ENCODE results near the gene WFDC5. TPM values are rescaled to one million over a fixed set of nuclear protein-coding genes. Genes with fewer than 3 reads are reported as not detected.

The WFDC5 gene
- total and polyA plus RNA-seq, 9 of the 15 experiments (the other 6 are each of a cell fraction or from before 2014, with no cell fraction given) = not detected

- ATAC-seq (no peak), DNase-seq (ENCODE audit: extremely low read depth in 1 of 4, low spot score in 3 of 4) (no peak), FAIRE-seq (peak; percentile 26)
- Histone ChIP-seq H3K27me3 (ENCODE audit: control insufficient read depth in 2 of 2, insufficient read depth in 2 of 2, low read length in 2 of 2) (peaks cover 9 to 17% of the 10 kb centered on the region in 2 experiments), H3K4me3 (no peak overlapping the region), H4K20me1 (replicated peaks; ENCODE audit: control insufficient read depth, insufficient read depth, low read length) (no peaks in the 10 kb centered on the region), H3K79me2 (ENCODE audit: control insufficient read depth, insufficient read depth, low read length) (no peaks in the 10 kb centered on the region), H3K9ac (ENCODE audit: insufficient read depth in 1 of 2, low read depth in 2 of 2, low read length in 2 of 2) (no peak overlapping the region), H2AFZ (ENCODE audit: low read depth, low read length) (no peak overlapping the region), H3K27ac (ENCODE audit: extremely low read depth, low read depth, low read length) (no peak overlapping the region), H3K9me3 (replicated peaks; ENCODE audit: control insufficient read depth, insufficient read depth, low read depth, low read length) (no peaks in the 10 kb centered on the region), H3K4me2 (ENCODE audit: insufficient read depth, low read length) (no peak overlapping the region), H3K4me1 (replicated peaks in 1 of 2; ENCODE audit: control insufficient read depth in 2 of 2, insufficient read depth in 2 of 2, low read length in 2 of 2) (no peaks in the 10 kb centered on the region), H3K9me1 (ENCODE audit: control insufficient read depth, insufficient read depth, low read length) (no peaks in the 10 kb centered on the region), H3K36me3 (ENCODE audit: control insufficient read depth, insufficient read depth, low read length) (no peaks in the 10 kb centered on the region)
- in situ Hi-C loops (cut with MboI) (no loop called here), intact Hi-C loops (cut with micrococcal nuclease) (no loop called here)
- BruUV-seq (replicated peaks) = no TSS peak
- TF ChIP-seq, protein P1, sequence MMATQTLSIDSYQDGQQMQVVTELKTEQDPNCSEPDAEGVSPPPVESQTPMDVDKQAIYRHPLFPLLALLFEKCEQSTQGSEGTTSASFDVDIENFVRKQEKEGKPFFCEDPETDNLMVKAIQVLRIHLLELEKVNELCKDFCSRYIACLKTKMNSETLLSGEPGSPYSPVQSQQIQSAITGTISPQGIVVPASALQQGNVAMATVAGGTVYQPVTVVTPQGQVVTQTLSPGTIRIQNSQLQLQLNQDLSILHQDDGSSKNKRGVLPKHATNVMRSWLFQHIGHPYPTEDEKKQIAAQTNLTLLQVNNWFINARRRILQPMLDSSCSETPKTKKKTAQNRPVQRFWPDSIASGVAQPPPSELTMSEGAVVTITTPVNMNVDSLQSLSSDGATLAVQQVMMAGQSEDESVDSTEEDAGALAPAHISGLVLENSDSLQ (IDR thresholded peaks at IDR 0.05) = 0 out of 2 replicates have a peak, but pooled peaks have one; percentile 10
- no peak for TF ChIP-seq ZNF133 (CRISPR knock-in tag; IDR thresholded peaks at IDR 0.05)
- WGBS (ENCODE audit: insufficient coverage, low coverage, missing lambda C conversion rate) = 0% methylated on average over 4 of the region's 4 CpGs
- POLR2A ChIA-PET = interaction anchor here (0.6 to 1.3 kb wide), 3 partner anchors 9 to 429 kb away, joined by 3 read pairs; no protein-coding TSS in a partner anchor
- CTCF ChIA-PET (ENCODE audit: low intra/inter-chr PET ratio) = no interaction called here
These were observed 2.6 kb upstream of the WFDC5 start for GRCh38 chr20:45117581-45117980.

- H3K9me1 ChIP-seq (ENCODE audit: control insufficient read depth, insufficient read depth, low read length) = no peaks in the 10 kb centered on the region
- no peak for DNase-seq (ENCODE audit: extremely low read depth in 1 of 4, low spot score in 3 of 4)
- 2% methylated on average over 4 of the region's 4 CpGs for WGBS (ENCODE audit: insufficient coverage, low coverage, missing lambda C conversion rate)
- no peak overlapping the region for H3K27ac ChIP-seq (ENCODE audit: extremely low read depth, low read depth, low read length)
- no peaks in the 10 kb centered on the region for H3K9me3 ChIP-seq (replicated peaks; ENCODE audit: control insufficient read depth, insufficient read depth, low read depth, low read length)
- BruUV-seq (replicated peaks) = no TSS peak
- in situ Hi-C loops (cut with MboI) (no loop called here), intact Hi-C loops (cut with micrococcal nuclease) (no loop called here)
- H3K79me2 ChIP-seq (ENCODE audit: control insufficient read depth, insufficient read depth, low read length) = no peaks in the 10 kb centered on the region
- H3K36me3 ChIP-seq (ENCODE audit: control insufficient read depth, insufficient read depth, low read length) = no peaks in the 10 kb centered on the region
- H3K27me3 ChIP-seq (ENCODE audit: control insufficient read depth in 2 of 2, insufficient read depth in 2 of 2, low read length in 2 of 2) = peaks cover 5 to 33% of the 10 kb centered on the region in 2 experiments
- no peak overlapping the region for H3K9ac ChIP-seq (ENCODE audit: insufficient read depth in 1 of 2, low read depth in 2 of 2, low read length in 2 of 2)
- CTCF ChIA-PET (ENCODE audit: low intra/inter-chr PET ratio) = no interaction called here
- no peak for ATAC-seq
- H3K4me2 ChIP-seq (ENCODE audit: insufficient read depth, low read length) = no peak overlapping the region
- H3K4me1 ChIP-seq (replicated peaks in 1 of 2; ENCODE audit: control insufficient read depth in 2 of 2, insufficient read depth in 2 of 2, low read length in 2 of 2) = peaks cover 0 to 3% of the 10 kb centered on the region in 2 experiments; a peak in 1 of 5 replicates
- no peak for FAIRE-seq
- H4K20me1 ChIP-seq (replicated peaks; ENCODE audit: control insufficient read depth, insufficient read depth, low read length) = no peaks in the 10 kb centered on the region
- H3K4me3 ChIP-seq = no peak overlapping the region
- POLR2A ChIA-PET = interaction anchor here (0.6 to 1.3 kb wide), 4 partner anchors 9 to 191 kb away, joined by 3 to 6 read pairs (median 4); partner anchors contain the start of gene WFDC12
- H2AFZ ChIP-seq (ENCODE audit: low read depth, low read length) = no peak overlapping the region
- TF ChIP-seq ZBTB40 (IDR thresholded peaks at IDR 0.05) = no peak
- no peak for TF ChIP-seq ZBTB40 (CRISPR knock-in tag; IDR thresholded peaks at IDR 0.05)
- no peak for TF ChIP-seq SMAD2 (IDR thresholded peaks at IDR 0.05; ENCODE audit: low read depth, low read length)
- no peak for TF ChIP-seq ZBTB8A (IDR thresholded peaks at IDR 0.05; ENCODE audit: partially characterized antibody)
These were observed 855 bp upstream of the WFDC5 start for GRCh38 chr20:45115829-45116228.

Data from K562 (cell line).